ENCODE results near the gene PNPO. TPM values are rescaled to one million over a fixed set of nuclear protein-coding genes. Genes with fewer than 3 reads are reported as not detected.

PNPO gene
- polyA plus RNA-seq, 1 experiment = 19.6 TPM

- 0 out of 2 replicates have a peak, but pooled peaks have one; percentile 1 for TF ChIP-seq CTCF (IDR thresholded peaks at IDR 0.05; ENCODE audit: insufficient read depth, low read depth, low read length)
- ChIA-PET POLR2A (interaction anchor here (0.7 kb wide), 1 partner anchor 50 kb away, joined by 5 read pairs; no protein-coding TSS in a partner anchor), CTCF (interaction anchor here (0.9 to 1.0 kb wide), 3 partner anchors 52 to 54 kb away, joined by 3 to 4 read pairs (median 4); no protein-coding TSS in a partner anchor)
- peak overlapping the region; percentile 60 for H3K4me3 ChIP-seq (ENCODE audit: low read depth, low read length)
- H3K27me3 ChIP-seq (ENCODE audit: control insufficient read depth, insufficient read depth, low read length) = no peaks in the 10 kb centered on the region
- DNase-seq (ENCODE audit: low read depth) = no peak
- peaks cover 4% of the 10 kb centered on the region for H3K36me3 ChIP-seq (ENCODE audit: control insufficient read depth, insufficient read depth, low read length)
Observed at GRCh38 chr17:47896672-47897490, 44.5 kb upstream of the PNPO start.

GRCh38 chr17:47897561-47897960 lies 43.8 kb upstream of the PNPO start:
- no peak for TF ChIP-seq CTCF (IDR thresholded peaks at IDR 0.05; ENCODE audit: insufficient read depth, low read depth, low read length)
- Histone ChIP-seq H3K36me3 (ENCODE audit: control insufficient read depth, insufficient read depth, low read length) (peaks cover 4% of the 10 kb centered on the region), H3K27me3 (ENCODE audit: control insufficient read depth, insufficient read depth, low read length) (no peaks in the 10 kb centered on the region), H3K4me3 (ENCODE audit: low read depth, low read length) (no peak overlapping the region)
- POLR2A ChIA-PET = interaction anchor here (0.7 kb wide), 1 partner anchor 50 kb away, joined by 5 read pairs; no protein-coding TSS in a partner anchor
- CTCF ChIA-PET = interaction anchor here (0.7 to 1.0 kb wide), 3 partner anchors 42 to 56 kb away, joined by 3 to 4 read pairs (median 3); no protein-coding TSS in a partner anchor
- no peak for DNase-seq (ENCODE audit: low read depth)

- ChIA-PET POLR2A (no interaction called here), CTCF (interaction anchor here (0.7 to 1.0 kb wide), 2 partner anchors 43 to 56 kb away, joined by 3 read pairs; no protein-coding TSS in a partner anchor)
- Histone ChIP-seq H3K36me3 (ENCODE audit: control insufficient read depth, insufficient read depth, low read length) (peaks cover 4% of the 10 kb centered on the region), H3K27me3 (ENCODE audit: control insufficient read depth, insufficient read depth, low read length) (no peaks in the 10 kb centered on the region), H3K4me3 (ENCODE audit: low read depth, low read length) (no peak overlapping the region)
- DNase-seq (ENCODE audit: low read depth) = no peak
- TF ChIP-seq CTCF (IDR thresholded peaks at IDR 0.05; ENCODE audit: insufficient read depth, low read depth, low read length) = no peak
Observed at GRCh38 chr17:47898241-47898640, 43.1 kb upstream of the PNPO start.

- DNase-seq (ENCODE audit: low read depth) = no peak
- ChIA-PET CTCF (interaction anchor here (1.6 kb wide), 1 partner anchor 50 kb away, joined by 4 read pairs; no protein-coding TSS in a partner anchor), POLR2A (no interaction called here)
- no peak for TF ChIP-seq CTCF (IDR thresholded peaks at IDR 0.05; ENCODE audit: insufficient read depth, low read depth, low read length)
- peaks cover 4% of the 10 kb centered on the region for H3K36me3 ChIP-seq (ENCODE audit: control insufficient read depth, insufficient read depth, low read length)
- H3K4me3 ChIP-seq (ENCODE audit: low read depth, low read length) = no peak overlapping the region
- H3K27me3 ChIP-seq (ENCODE audit: control insufficient read depth, insufficient read depth, low read length) = no peaks in the 10 kb centered on the region
Observed at GRCh38 chr17:47899643-47900042, 41.7 kb upstream of the PNPO start.

GRCh38 chr17:47901423-47901822 lies 39.9 kb upstream of the PNPO start:
- no peak for DNase-seq (ENCODE audit: low read depth)
- Histone ChIP-seq H3K27me3 (ENCODE audit: control insufficient read depth, insufficient read depth, low read length) (no peaks in the 10 kb centered on the region), H3K4me3 (ENCODE audit: low read depth, low read length) (no peak overlapping the region), H3K36me3 (ENCODE audit: control insufficient read depth, insufficient read depth, low read length) (peaks cover 4% of the 10 kb centered on the region)
- no peak for TF ChIP-seq CTCF (IDR thresholded peaks at IDR 0.05; ENCODE audit: insufficient read depth, low read depth, low read length)
- CTCF ChIA-PET = no interaction called here
- POLR2A ChIA-PET = no interaction called here
